WTC11 (cell line): ENCODE results near the gene ACAA1. TPM values are rescaled to one million over a fixed set of nuclear protein-coding genes. Genes with fewer than 3 reads are reported as not detected.

Experiments used
- ATAC-seq: fragments of 200-7000 bp; cut with Tn5 transposase; 2 replicates; pipeline ENCODE4 v1.10.0; 2021; ENCODE audit warnings: mild to moderate bottlenecking, moderate library complexity
- CTCF ChIA-PET: fragments of 300-600 bp; sonication (Branson Sonifier 250); formaldehyde crosslinking; loops from one replicate; lab custom pipeline; 2021; ENCODE audit warnings: antibody characterized with exemption; lab: Charles Lee
- POLR2A ChIA-PET: fragments of 350-600 bp; sonication (Branson Sonifier 250); formaldehyde crosslinking; loops from one replicate; lab custom pipeline; 2021; ENCODE audit warnings: antibody characterized with exemption; lab: Charles Lee
- DNase-seq: peaks from one replicate; pipeline ENCODE4 v3.0.0; 2021; ENCODE audit warnings: low spot score
- H3K27ac Mint-ChIP-seq: 2 replicates; pipeline ENCODE4 v1.8.0; 2021; ENCODE audit warnings: mixed read lengths
- H3K27me3 Mint-ChIP-seq: 2 replicates; pipeline ENCODE4 v1.8.0; 2021; ENCODE audit warnings: low read depth, mild to moderate bottlenecking, moderate library complexity, mixed read lengths
- H3K36me3 Mint-ChIP-seq: 2 replicates; pipeline ENCODE4 v1.8.0; 2021; ENCODE audit warnings: mixed read lengths
- H3K4me1 Mint-ChIP-seq: 2 replicates; pipeline ENCODE4 v1.8.0; 2022; ENCODE audit warnings: mixed read lengths
- H3K4me3 Mint-ChIP-seq: 2 replicates; pipeline ENCODE4 v1.8.0; 2021; ENCODE audit warnings: mild to moderate bottlenecking, moderate library complexity, mixed read lengths
- H3K9me3 Mint-ChIP-seq: 2 replicates; pipeline ENCODE4 v1.8.0; 2021; ENCODE audit warnings: mixed read lengths
- ATF1 ChIP-seq: sonication (generic); formaldehyde crosslinking; IDR thresholded peaks from 2 replicates; pipeline ENCODE4 v1.8.1; 2023; ENCODE audit warnings: mild to moderate bottlenecking, moderate library complexity, missing genetic modification reagents
- EMX1 ChIP-seq: fragments of 250-450 bp; sonication (Bioruptor Pico); IDR thresholded peaks from 2 replicates; pipeline ENCODE4 v1.8.0; 2021; ENCODE audit warnings: mild to moderate bottlenecking
- FOXJ3 ChIP-seq: sonication (generic); formaldehyde crosslinking; IDR thresholded peaks from 2 replicates; pipeline ENCODE4 v1.9.0; 2021; ENCODE audit warnings: missing genetic modification reagents, mild to moderate bottlenecking, borderline replicate concordance
- FOXP1 ChIP-seq: sonication (generic); formaldehyde crosslinking; IDR thresholded peaks from 2 replicates; pipeline ENCODE4 v1.8.0; 2022; ENCODE audit warnings: missing genetic modification reagents, mild to moderate bottlenecking, moderate library complexity, borderline replicate concordance
- GABPB1 ChIP-seq: sonication (generic); formaldehyde crosslinking; IDR thresholded peaks from 2 replicates; pipeline ENCODE4 v1.8.1; 2023; ENCODE audit warnings: mild to moderate bottlenecking, missing genetic modification reagents
- KAT7 ChIP-seq: sonication (generic); formaldehyde crosslinking; IDR thresholded peaks from 2 replicates; pipeline ENCODE4 v1.8.1; 2023; ENCODE audit warnings: missing genetic modification reagents, mild to moderate bottlenecking, borderline replicate concordance
- PRRX2 ChIP-seq: fragments of 250-450 bp; sonication (Bioruptor Pico); IDR thresholded peaks from 2 replicates; pipeline ENCODE4 v1.8.0; 2021; ENCODE audit warnings: mild to moderate bottlenecking
- TCF7 ChIP-seq: sonication (generic); formaldehyde crosslinking; IDR thresholded peaks from 2 replicates; pipeline ENCODE4 v1.8.0; 2022; ENCODE audit warnings: mild to moderate bottlenecking, low read depth, missing genetic modification reagents, moderate library complexity
- ZNF121 ChIP-seq: sonication (generic); formaldehyde crosslinking; IDR thresholded peaks from 2 replicates; pipeline ENCODE4 v1.8.0; 2023; ENCODE audit warnings: missing genetic modification reagents
- ZNF263 ChIP-seq: sonication (generic); formaldehyde crosslinking; IDR thresholded peaks from 2 replicates; pipeline ENCODE4 v1.8.1; 2022; ENCODE audit warnings: low read depth, mild to moderate bottlenecking, moderate library complexity, missing genetic modification reagents
- total RNA-seq: library from RNA; stranded (reverse); gene quantifications from 3 replicates; pipeline ENCODE4 v1.2.3, GENCODE V29; 2021
- TF ChIP-seq, protein P1 (sequence below): sonication (generic); formaldehyde crosslinking; IDR thresholded peaks from 2 replicates; pipeline ENCODE4 v1.8.1; 2022; ENCODE audit warnings: low read depth, mild to moderate bottlenecking, moderate library complexity, missing genetic modification reagents, borderline replicate concordance
- TF ChIP-seq, protein P2 (sequence below): sonication (generic); formaldehyde crosslinking; IDR thresholded peaks from 2 replicates; pipeline ENCODE4 v1.8.1; 2023; ENCODE audit warnings: mild to moderate bottlenecking, missing genetic modification reagents, borderline replicate concordance
- TF ChIP-seq, protein P3 (sequence below): sonication (generic); formaldehyde crosslinking; IDR thresholded peaks from 2 replicates; pipeline ENCODE4 v1.8.1; 2022; ENCODE audit warnings: missing genetic modification reagents, borderline replicate concordance
- TF ChIP-seq, protein P4 (sequence below): sonication (generic); formaldehyde crosslinking; IDR thresholded peaks from 2 replicates; pipeline ENCODE4 v1.8.0; 2022; ENCODE audit warnings: missing genetic modification reagents

Gene ACAA1
- total RNA-seq, 1 experiment from 2014 or later: 46.5 TPM

DNA sequence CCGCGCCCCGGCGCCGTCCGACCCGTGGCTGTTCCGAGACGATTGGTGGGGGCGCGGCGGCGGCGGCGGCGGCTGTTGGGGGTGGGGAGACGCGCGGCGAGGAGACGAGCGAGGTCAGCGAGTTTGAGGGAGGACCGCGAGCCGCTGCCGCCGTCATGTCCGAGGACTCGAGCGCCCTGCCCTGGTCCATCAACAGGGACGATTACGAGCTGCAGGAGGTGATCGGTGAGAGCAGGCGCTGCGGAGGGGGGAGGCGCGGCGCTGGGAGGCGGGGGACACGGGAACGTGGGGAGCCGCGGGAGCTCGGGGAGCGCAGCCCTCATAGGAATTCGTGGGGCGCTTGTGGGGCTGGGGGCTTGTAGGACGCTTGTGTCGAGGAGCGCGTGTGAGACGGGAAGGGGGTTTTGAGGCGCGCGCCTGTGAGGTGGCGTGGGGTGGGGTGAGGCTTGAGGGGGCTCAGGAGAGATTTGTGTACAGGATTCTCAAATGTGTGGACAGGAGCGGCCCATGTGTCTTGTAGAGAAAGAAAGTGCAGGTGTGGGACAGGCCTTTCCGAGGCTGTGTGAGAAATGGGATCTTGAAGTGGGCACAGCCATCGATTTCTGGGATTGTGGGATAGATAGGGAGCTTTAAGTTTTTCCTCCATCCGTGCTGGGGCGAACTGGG is 28.9 kb upstream of the ACAA1 start:
- TF ChIP-seq, protein P1, sequence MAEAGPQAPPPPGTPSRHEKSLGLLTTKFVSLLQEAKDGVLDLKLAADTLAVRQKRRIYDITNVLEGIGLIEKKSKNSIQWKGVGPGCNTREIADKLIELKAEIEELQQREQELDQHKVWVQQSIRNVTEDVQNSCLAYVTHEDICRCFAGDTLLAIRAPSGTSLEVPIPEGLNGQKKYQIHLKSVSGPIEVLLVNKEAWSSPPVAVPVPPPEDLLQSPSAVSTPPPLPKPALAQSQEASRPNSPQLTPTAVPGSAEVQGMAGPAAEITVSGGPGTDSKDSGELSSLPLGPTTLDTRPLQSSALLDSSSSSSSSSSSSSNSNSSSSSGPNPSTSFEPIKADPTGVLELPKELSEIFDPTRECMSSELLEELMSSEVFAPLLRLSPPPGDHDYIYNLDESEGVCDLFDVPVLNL (CRISPR knock-in tag): 0 out of 2 replicates have a peak, but pooled peaks have one; percentile 48
- TF ChIP-seq TCF7 (CRISPR knock-in tag) (0 out of 2 replicates have a peak, but pooled peaks have one; percentile 72), EMX1 (no peak), PRRX2 (no peak), FOXP1 (CRISPR knock-in tag) (peak; percentile 91), KAT7 (peak; percentile 90; the same call in 1 of the 2 replicates)
- TF ChIP-seq, protein P2, sequence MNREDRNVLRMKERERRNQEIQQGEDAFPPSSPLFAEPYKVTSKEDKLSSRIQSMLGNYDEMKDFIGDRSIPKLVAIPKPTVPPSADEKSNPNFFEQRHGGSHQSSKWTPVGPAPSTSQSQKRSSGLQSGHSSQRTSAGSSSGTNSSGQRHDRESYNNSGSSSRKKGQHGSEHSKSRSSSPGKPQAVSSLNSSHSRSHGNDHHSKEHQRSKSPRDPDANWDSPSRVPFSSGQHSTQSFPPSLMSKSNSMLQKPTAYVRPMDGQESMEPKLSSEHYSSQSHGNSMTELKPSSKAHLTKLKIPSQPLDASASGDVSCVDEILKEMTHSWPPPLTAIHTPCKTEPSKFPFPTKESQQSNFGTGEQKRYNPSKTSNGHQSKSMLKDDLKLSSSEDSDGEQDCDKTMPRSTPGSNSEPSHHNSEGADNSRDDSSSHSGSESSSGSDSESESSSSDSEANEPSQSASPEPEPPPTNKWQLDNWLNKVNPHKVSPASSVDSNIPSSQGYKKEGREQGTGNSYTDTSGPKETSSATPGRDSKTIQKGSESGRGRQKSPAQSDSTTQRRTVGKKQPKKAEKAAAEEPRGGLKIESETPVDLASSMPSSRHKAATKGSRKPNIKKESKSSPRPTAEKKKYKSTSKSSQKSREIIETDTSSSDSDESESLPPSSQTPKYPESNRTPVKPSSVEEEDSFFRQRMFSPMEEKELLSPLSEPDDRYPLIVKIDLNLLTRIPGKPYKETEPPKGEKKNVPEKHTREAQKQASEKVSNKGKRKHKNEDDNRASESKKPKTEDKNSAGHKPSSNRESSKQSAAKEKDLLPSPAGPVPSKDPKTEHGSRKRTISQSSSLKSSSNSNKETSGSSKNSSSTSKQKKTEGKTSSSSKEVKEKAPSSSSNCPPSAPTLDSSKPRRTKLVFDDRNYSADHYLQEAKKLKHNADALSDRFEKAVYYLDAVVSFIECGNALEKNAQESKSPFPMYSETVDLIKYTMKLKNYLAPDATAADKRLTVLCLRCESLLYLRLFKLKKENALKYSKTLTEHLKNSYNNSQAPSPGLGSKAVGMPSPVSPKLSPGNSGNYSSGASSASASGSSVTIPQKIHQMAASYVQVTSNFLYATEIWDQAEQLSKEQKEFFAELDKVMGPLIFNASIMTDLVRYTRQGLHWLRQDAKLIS: 0 out of 2 replicates have a peak, but pooled peaks have one; percentile 75
- TF ChIP-seq, protein P3, sequence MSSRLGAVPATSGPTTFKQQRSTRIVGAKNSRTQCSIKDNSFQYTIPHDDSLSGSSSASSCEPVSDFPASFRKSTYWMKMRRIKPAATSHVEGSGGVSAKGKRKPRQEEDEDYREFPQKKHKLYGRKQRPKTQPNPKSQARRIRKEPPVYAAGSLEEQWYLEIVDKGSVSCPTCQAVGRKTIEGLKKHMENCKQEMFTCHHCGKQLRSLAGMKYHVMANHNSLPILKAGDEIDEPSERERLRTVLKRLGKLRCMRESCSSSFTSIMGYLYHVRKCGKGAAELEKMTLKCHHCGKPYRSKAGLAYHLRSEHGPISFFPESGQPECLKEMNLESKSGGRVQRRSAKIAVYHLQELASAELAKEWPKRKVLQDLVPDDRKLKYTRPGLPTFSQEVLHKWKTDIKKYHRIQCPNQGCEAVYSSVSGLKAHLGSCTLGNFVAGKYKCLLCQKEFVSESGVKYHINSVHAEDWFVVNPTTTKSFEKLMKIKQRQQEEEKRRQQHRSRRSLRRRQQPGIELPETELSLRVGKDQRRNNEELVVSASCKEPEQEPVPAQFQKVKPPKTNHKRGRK (CRISPR knock-in tag): 0 out of 2 replicates have a peak, but pooled peaks have one; percentile 42
- peaks cover 3% of the 10 kb centered on the region; the same call in 1 of the 2 replicates for H3K36me3 Mint-ChIP-seq
- H3K27ac Mint-ChIP-seq: peak overlapping the region; percentile 91
- no peaks in the 10 kb centered on the region for H3K9me3 Mint-ChIP-seq
- H3K4me3 Mint-ChIP-seq: peak overlapping the region; percentile 92
- no peaks in the 10 kb centered on the region for H3K27me3 Mint-ChIP-seq
- DNase-seq: no peak
- ChIA-PET POLR2A (interaction anchor here (1.3 to 2.3 kb wide), 3 partner anchors 25 to 290 kb away, joined by 4 to 31 read pairs (median 4); partner anchors contain the start of gene ACAA1), CTCF (interaction anchor here (0.9 to 3.6 kb wide), 4 partner anchors 29 to 834 kb away, joined by 3 to 24 read pairs (median 4); partner anchors contain the start of genes ACAA1, MYD88 and SLC22A14)
- H3K4me1 Mint-ChIP-seq: peaks cover 29% of the 10 kb centered on the region
- ATAC-seq: peak; percentile 1

DNA sequence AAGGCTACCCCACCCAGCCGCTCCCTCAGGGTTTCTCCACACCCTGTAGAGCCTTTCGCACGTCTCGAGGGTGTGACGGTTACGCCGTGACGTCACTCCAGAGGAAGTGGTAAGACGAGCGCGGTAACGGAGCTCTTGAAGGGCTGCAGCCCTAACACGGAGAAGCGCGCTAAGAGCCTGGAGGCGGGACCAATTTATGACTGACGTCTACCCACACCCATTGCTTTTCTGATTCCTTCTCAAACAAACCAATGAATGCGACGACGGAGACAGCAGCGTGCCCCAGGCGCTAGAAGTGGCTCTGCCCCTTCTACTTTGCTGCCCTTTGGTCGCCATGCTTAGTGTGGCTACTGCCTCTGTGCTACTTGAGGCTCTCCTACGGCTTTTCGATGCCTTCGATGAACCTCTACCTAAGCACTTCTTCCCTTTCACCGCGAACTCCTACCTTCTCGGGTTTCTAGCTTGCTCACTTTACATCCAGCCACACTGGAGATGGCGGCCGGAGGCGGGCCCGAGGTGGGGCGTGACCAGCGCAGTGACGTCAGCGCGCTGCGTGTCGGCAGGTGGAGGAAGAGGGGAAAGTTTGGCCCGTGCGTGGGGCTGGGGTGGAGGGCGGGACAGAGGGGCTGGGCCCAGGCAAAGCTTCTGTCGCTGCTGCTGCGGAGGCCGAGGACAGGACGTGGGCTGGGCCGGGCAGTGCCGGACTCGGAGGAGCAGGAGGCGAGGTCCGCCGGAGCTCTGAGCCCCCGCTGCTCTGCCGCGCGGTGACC is 28.2 kb upstream of the ACAA1 start, which contains the start of gene OXSR1:
Gene OXSR1 (plus strand): TSS at position 586 of the 770 bp plus-strand sequence. CDS start 340 bp downstream, outside the sequence.
- Mint-ChIP-seq H3K4me3 (peak within 1 kb of the TSS; percentile 92), H3K27ac (peak within 1 kb of the TSS; percentile 99), H3K27me3 (no peaks in the 10 kb centered on the region), H3K36me3 (peaks cover 3% of the 10 kb centered on the region; the same call in 1 of the 2 replicates), H3K4me1 (peaks cover 23% of the 10 kb centered on the region), H3K9me3 (no peaks in the 10 kb centered on the region)
- ATAC-seq: peak; percentile 93
- ChIA-PET CTCF (interaction anchor here (0.5 to 3.6 kb wide), 10 partner anchors 12 to 835 kb away, joined by 3 to 24 read pairs (median 3); partner anchors contain the start of genes ACAA1, EXOG, MYD88 and SLC22A14), POLR2A (interaction anchor here (1.0 to 2.3 kb wide), 4 partner anchors 24 to 290 kb away, joined by 3 to 31 read pairs (median 4); partner anchors contain the start of gene ACAA1)
- DNase-seq: peak; percentile 92
- TF ChIP-seq ZNF121 (CRISPR knock-in tag) (peak; percentile 71; the same call in 1 of the 2 replicates), ATF1 (CRISPR knock-in tag) (no peak; the same call in 1 of the 2 replicates), ZNF263 (CRISPR knock-in tag) (no peak), FOXJ3 (CRISPR knock-in tag) (no peak), GABPB1 (CRISPR knock-in tag) (peak; percentile 53)
- TF ChIP-seq, protein P4, sequence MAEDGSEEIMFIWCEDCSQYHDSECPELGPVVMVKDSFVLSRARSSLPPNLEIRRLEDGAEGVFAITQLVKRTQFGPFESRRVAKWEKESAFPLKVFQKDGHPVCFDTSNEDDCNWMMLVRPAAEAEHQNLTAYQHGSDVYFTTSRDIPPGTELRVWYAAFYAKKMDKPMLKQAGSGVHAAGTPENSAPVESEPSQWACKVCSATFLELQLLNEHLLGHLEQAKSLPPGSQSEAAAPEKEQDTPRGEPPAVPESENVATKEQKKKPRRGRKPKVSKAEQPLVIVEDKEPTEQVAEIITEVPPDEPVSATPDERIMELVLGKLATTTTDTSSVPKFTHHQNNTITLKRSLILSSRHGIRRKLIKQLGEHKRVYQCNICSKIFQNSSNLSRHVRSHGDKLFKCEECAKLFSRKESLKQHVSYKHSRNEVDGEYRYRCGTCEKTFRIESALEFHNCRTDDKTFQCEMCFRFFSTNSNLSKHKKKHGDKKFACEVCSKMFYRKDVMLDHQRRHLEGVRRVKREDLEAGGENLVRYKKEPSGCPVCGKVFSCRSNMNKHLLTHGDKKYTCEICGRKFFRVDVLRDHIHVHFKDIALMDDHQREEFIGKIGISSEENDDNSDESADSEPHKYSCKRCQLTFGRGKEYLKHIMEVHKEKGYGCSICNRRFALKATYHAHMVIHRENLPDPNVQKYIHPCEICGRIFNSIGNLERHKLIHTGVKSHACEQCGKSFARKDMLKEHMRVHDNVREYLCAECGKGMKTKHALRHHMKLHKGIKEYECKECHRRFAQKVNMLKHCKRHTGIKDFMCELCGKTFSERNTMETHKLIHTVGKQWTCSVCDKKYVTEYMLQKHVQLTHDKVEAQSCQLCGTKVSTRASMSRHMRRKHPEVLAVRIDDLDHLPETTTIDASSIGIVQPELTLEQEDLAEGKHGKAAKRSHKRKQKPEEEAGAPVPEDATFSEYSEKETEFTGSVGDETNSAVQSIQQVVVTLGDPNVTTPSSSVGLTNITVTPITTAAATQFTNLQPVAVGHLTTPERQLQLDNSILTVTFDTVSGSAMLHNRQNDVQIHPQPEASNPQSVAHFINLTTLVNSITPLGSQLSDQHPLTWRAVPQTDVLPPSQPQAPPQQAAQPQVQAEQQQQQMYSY (CRISPR knock-in tag): no peak
- TF ChIP-seq, protein P3 (CRISPR knock-in tag): no peak
- TF ChIP-seq, protein P2: no peak
